Neuronal stem cell (in vitro differentiated cells): ENCODE measurements around the gene LMTK3.

ENCODE experiments used
- DNase-seq: peaks from one replicate; pipeline ENCODE4 v3.0.0-alpha.2; 2013; ENCODE audit warnings: low spot score
- H2AFZ ChIP-seq: one replicate; pipeline ENCODE4 v1.6.1; 2013; ENCODE audit warnings: mild to moderate bottlenecking, low read length, inconsistent platforms
- H2AK5ac ChIP-seq: 2 replicates; pipeline ENCODE4 v1.6.1; 2013; ENCODE audit warnings: low read depth, mild to moderate bottlenecking, inconsistent platforms, low read length, moderate library complexity, mixed read lengths
- H2BK120ac ChIP-seq: 2 replicates; pipeline ENCODE4 v1.6.1; 2013; ENCODE audit warnings: low read depth, mild to moderate bottlenecking, inconsistent platforms, low read length, moderate library complexity, mixed read lengths
- H2BK12ac ChIP-seq: one replicate; pipeline ENCODE4 v1.6.1; 2013; ENCODE audit warnings: low read length, inconsistent platforms
- H2BK15ac ChIP-seq: 2 replicates; pipeline ENCODE4 v1.6.1; 2013; ENCODE audit warnings: mild to moderate bottlenecking, low read length, inconsistent platforms, mixed read lengths
- H2BK5ac ChIP-seq: one replicate; pipeline ENCODE4 v1.6.1; 2013; ENCODE audit warnings: inconsistent platforms, mild to moderate bottlenecking, low read length, moderate library complexity
- H3K14ac ChIP-seq: one replicate; pipeline ENCODE4 v1.6.1; 2013; ENCODE audit warnings: low read length, inconsistent platforms
- H3K18ac ChIP-seq: 2 replicates; pipeline ENCODE4 v1.6.1; 2013; ENCODE audit warnings: low read length, inconsistent platforms
- H3K23ac ChIP-seq: 2 replicates; pipeline ENCODE4 v1.6.1; 2013; ENCODE audit warnings: low read depth, mild to moderate bottlenecking, mixed read lengths, low read length, inconsistent platforms; ENCODE audit not compliant: poor library complexity
- H3K27ac ChIP-seq: replicated peaks from 3 replicates; pipeline ENCODE4 v1.5.1; 2013; ENCODE audit warnings: low read length, inconsistent platforms
- H3K27me3 ChIP-seq, 3 experiments: 2 replicates each; pipeline ENCODE4 v1.6.1; 2013; ENCODE audit warnings: low read length in 3 of 3, mild to moderate bottlenecking in 2 of 3, inconsistent platforms in 1 of 3, low read depth in 1 of 3, mixed read lengths in 1 of 3, moderate library complexity in 1 of 3; ENCODE audit not compliant: control insufficient read depth in 3 of 3, insufficient read depth in 3 of 3
- H3K36me3 ChIP-seq, 2 donors: replicated peaks in 1 of 2; 2 replicates each; pipeline ENCODE4 v1.6.1; 2013; ENCODE audit warnings: low read length in 2 of 2; ENCODE audit not compliant: control insufficient read depth in 2 of 2, insufficient read depth in 2 of 2
- H3K4ac ChIP-seq: 2 replicates; pipeline ENCODE4 v1.6.1; 2013; ENCODE audit warnings: inconsistent platforms, mild to moderate bottlenecking, low read length, moderate library complexity
- H3K4me1 ChIP-seq, 2 donors: 1 replicate in 1 of 2; 2 replicates in 1 of 2; pipeline ENCODE4 v1.6.1; 2013; ENCODE audit warnings: low read length in 2 of 2, low read depth in 1 of 2; ENCODE audit not compliant: control insufficient read depth in 2 of 2, insufficient read depth in 1 of 2
- H3K4me2 ChIP-seq: one replicate; pipeline ENCODE4 v1.6.1; 2013; ENCODE audit warnings: mild to moderate bottlenecking, low read length, inconsistent platforms; ENCODE audit not compliant: insufficient read depth, poor library complexity, severe bottlenecking
- H3K4me3 ChIP-seq, 2 donors: 2 replicates each; pipeline ENCODE4 v1.5.1; 2013; ENCODE audit warnings: low read length in 2 of 2, mild to moderate bottlenecking in 2 of 2, inconsistent platforms in 1 of 2, moderate library complexity in 1 of 2
- H3K79me1 ChIP-seq: one replicate; pipeline ENCODE4 v1.6.1; 2013; ENCODE audit warnings: low read depth, mild to moderate bottlenecking, inconsistent platforms, low read length, moderate library complexity
- H3K9ac ChIP-seq: one replicate; pipeline ENCODE4 v1.6.1; 2013; ENCODE audit warnings: mild to moderate bottlenecking, low read depth, low read length, inconsistent platforms; ENCODE audit not compliant: poor library complexity
- H3K9me3 ChIP-seq, 2 donors: replicated peaks in 1 of 2; 2 replicates each; pipeline versions ENCODE3 to v1.6.1; 2013; ENCODE audit warnings: low read length in 2 of 2, mild to moderate bottlenecking in 2 of 2, inconsistent platforms in 1 of 2, low read depth in 1 of 2, mixed read lengths in 1 of 2, moderate library complexity in 1 of 2; ENCODE audit not compliant: control insufficient read depth in 2 of 2, insufficient read depth in 1 of 2
- H4K8ac ChIP-seq: one replicate; pipeline ENCODE4 v1.6.1; 2013; ENCODE audit warnings: low read depth, mild to moderate bottlenecking, inconsistent platforms, low read length, moderate library complexity
- H4K91ac ChIP-seq: one replicate; pipeline ENCODE4 v1.6.1; 2013; ENCODE audit warnings: low read length, low read depth, mild to moderate bottlenecking, inconsistent platforms; ENCODE audit not compliant: poor library complexity
- WGBS, 2 donors: extraction: QIAGEN DNeasy Blood & Tissue Kit; methylation state at CpG; one replicate each; pipeline ENCODE4 v1.1.7; 2013; ENCODE audit warnings: missing lambda C conversion rate in 2 of 2, mixed read lengths in 1 of 2; ENCODE audit not compliant: insufficient read length in 2 of 2, insufficient replicate concordance in 1 of 2; ENCODE audit errors: extremely low coverage in 2 of 2; 5-methylcytosine and 5-hydroxymethylcytosine counted together

The LMTK3 gene

GRCh38 chr19:48442116-48443035, 69.3 kb downstream of the LMTK3 start:
- H2BK15ac ChIP-seq: no peak overlapping the region
- no peak overlapping the region for H4K91ac ChIP-seq
- H2BK12ac ChIP-seq: no peak overlapping the region
- H2AFZ ChIP-seq: no peak overlapping the region
- H3K36me3 ChIP-seq: peaks cover 6 to 7% of the 10 kb centered on the region in 2 donors
- H2BK120ac ChIP-seq: no peak overlapping the region
- H3K27ac ChIP-seq: no peak overlapping the region
- peak overlapping the region; percentile 82 for H2BK5ac ChIP-seq
- no peak for DNase-seq
- peak overlapping the region; percentile 55 for H3K23ac ChIP-seq
- no peak overlapping the region for H3K18ac ChIP-seq
- no peak overlapping the region for H4K8ac ChIP-seq
- no peak overlapping the region for H2AK5ac ChIP-seq
- peaks cover 0 to 3% of the 10 kb centered on the region in 2 donors for H3K9me3 ChIP-seq
- H3K4me2 ChIP-seq: no peak overlapping the region
- peaks cover 9 to 10% of the 10 kb centered on the region in 2 donors for H3K4me1 ChIP-seq
- H3K14ac ChIP-seq: no peak overlapping the region
- H3K79me1 ChIP-seq: peaks cover 13% of the 10 kb centered on the region
- no peaks in the 10 kb centered on the region for H3K27me3 ChIP-seq
- H3K4ac ChIP-seq: no peak overlapping the region
- no peak overlapping the region for H3K9ac ChIP-seq
- no CpG with 5 or more reads among the region's 94 CpGs for WGBS, 2 donors
- H3K4me3 ChIP-seq: no peak overlapping the region

GRCh38 chr19:48441360-48442050, 70.1 kb downstream of the LMTK3 start:
- Histone ChIP-seq H3K4ac (no peak overlapping the region), H4K8ac (no peak overlapping the region), H3K14ac (no peak overlapping the region), H3K27ac (no peak overlapping the region), H2BK120ac (no peak overlapping the region), H3K9me3 (peaks cover 0 to 3% of the 10 kb centered on the region in 2 donors), H3K18ac (no peak overlapping the region), H2BK12ac (no peak overlapping the region), H2AFZ (no peak overlapping the region), H3K27me3 (no peaks in the 10 kb centered on the region), H3K4me1 (peaks cover 7 to 8% of the 10 kb centered on the region in 2 donors), H3K36me3 (peaks cover 2% of the 10 kb centered on the region in 2 donors), H3K23ac (no peak overlapping the region), H3K9ac (no peak overlapping the region), H3K4me2 (no peak overlapping the region), H2BK15ac (no peak overlapping the region), H2AK5ac (peak overlapping the region; percentile 10), H2BK5ac (peak overlapping the region; percentile 82), H3K4me3 (no peak overlapping the region), H3K79me1 (peaks cover 11% of the 10 kb centered on the region), H4K91ac (no peak overlapping the region)
- no peak for DNase-seq
- no CpG with 5 or more reads among the region's 20 CpGs for WGBS, 2 donors

- no peak overlapping the region for H3K23ac ChIP-seq
- H3K9me3 ChIP-seq: no peaks in the 10 kb centered on the region
- H3K4me3 ChIP-seq: no peak overlapping the region
- no peak overlapping the region for H2BK15ac ChIP-seq
- H3K9ac ChIP-seq: no peak overlapping the region
- peak overlapping the region; percentile 74 for H2AK5ac ChIP-seq
- no peak overlapping the region for H3K14ac ChIP-seq
- peak overlapping the region; percentile 92 for H4K8ac ChIP-seq
- H2BK12ac ChIP-seq: peak overlapping the region; percentile 30
- no peak overlapping the region for H2BK120ac ChIP-seq
- H3K4ac ChIP-seq: no peak overlapping the region
- H3K4me1 ChIP-seq: no peaks in the 10 kb centered on the region
- DNase-seq: no peak
- H3K36me3 ChIP-seq: peaks cover 0 to 1% of the 10 kb centered on the region in 2 donors
- H2AFZ ChIP-seq: no peak overlapping the region
- no peak overlapping the region for H3K27ac ChIP-seq
- H2BK5ac ChIP-seq: no peak overlapping the region
- peak overlapping the region; percentile 4 for H3K18ac ChIP-seq
- no peak overlapping the region for H3K4me2 ChIP-seq
- H3K79me1 ChIP-seq: peaks cover 3% of the 10 kb centered on the region
- no peaks in the 10 kb centered on the region for H3K27me3 ChIP-seq
- no peak overlapping the region for H4K91ac ChIP-seq
- no CpG with 5 or more reads among the region's 5 CpGs for WGBS, 2 donors
These were observed 75.0 kb downstream of the LMTK3 start for GRCh38 chr19:48436586-48436985.
